RWPE1 (cell line): ENCODE measurements around the gene SGSM1.

Experiments used
- CTCF ChIA-PET: fragments of 350-600 bp; sonication (Branson Sonifier 250); formaldehyde crosslinking; extraction: SDS; loops from one replicate; lab custom pipeline; 2021; lab: Yijun Ruan, JAX
- POLR2A ChIA-PET: fragments of 400-600 bp; formaldehyde crosslinking; extraction: SDS; loops from one replicate; lab custom pipeline; 2020; ENCODE audit warnings: antibody characterized with exemption; ENCODE audit not compliant: low non-redundant PET; lab: Yijun Ruan, JAX
- DNase-seq: peaks from one replicate; pipeline ENCODE4 v3.0.0; 2012; ENCODE audit warnings: low spot score
- H3K27ac ChIP-seq: fragments of 450-650 bp; 2 replicates; pipeline ENCODE4 v1.5.1; 2017
- TF ChIP-seq, protein P1 (sequence below): fragments of 450-650 bp; conservative IDR thresholded peaks from 2 replicates; pipeline ENCODE4 v1.5.1; 2017; ENCODE audit warnings: low read depth, mild to moderate bottlenecking

The SGSM1 gene

GRCh38 chr22:24942301-24942700 lies 136.3 kb downstream of the SGSM1 start:
- peak overlapping the region; percentile 51; the same call in 1 of the 2 replicates for H3K27ac ChIP-seq
- TF ChIP-seq, protein P1, sequence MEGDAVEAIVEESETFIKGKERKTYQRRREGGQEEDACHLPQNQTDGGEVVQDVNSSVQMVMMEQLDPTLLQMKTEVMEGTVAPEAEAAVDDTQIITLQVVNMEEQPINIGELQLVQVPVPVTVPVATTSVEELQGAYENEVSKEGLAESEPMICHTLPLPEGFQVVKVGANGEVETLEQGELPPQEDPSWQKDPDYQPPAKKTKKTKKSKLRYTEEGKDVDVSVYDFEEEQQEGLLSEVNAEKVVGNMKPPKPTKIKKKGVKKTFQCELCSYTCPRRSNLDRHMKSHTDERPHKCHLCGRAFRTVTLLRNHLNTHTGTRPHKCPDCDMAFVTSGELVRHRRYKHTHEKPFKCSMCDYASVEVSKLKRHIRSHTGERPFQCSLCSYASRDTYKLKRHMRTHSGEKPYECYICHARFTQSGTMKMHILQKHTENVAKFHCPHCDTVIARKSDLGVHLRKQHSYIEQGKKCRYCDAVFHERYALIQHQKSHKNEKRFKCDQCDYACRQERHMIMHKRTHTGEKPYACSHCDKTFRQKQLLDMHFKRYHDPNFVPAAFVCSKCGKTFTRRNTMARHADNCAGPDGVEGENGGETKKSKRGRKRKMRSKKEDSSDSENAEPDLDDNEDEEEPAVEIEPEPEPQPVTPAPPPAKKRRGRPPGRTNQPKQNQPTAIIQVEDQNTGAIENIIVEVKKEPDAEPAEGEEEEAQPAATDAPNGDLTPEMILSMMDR = no peak
- no peak for DNase-seq
- ChIA-PET CTCF (no interaction called here), POLR2A (no interaction called here)

GRCh38 chr22:24944217-24944937 lies 138.4 kb downstream of the SGSM1 start:
- ChIA-PET POLR2A (no interaction called here), CTCF (no interaction called here)
- no peak for DNase-seq
- H3K27ac ChIP-seq = no peak overlapping the region
- TF ChIP-seq, protein P1 = no peak

GRCh38 chr22:24945430-24945829 lies 139.4 kb downstream of the SGSM1 start:
- H3K27ac ChIP-seq = no peak overlapping the region
- POLR2A ChIA-PET = no interaction called here
- TF ChIP-seq, protein P1 = no peak
- CTCF ChIA-PET = interaction anchor here (0.6 kb wide), 1 partner anchor 20 kb away, joined by 5 read pairs; no protein-coding TSS in a partner anchor
- DNase-seq = no peak

GRCh38 chr22:24947383-24947782 lies 141.4 kb downstream of the SGSM1 start:
- TF ChIP-seq, protein P1 = no peak
- POLR2A ChIA-PET = interaction anchor here (0.6 kb wide), 1 partner anchor 1284 kb away, joined by 5 read pairs; no protein-coding TSS in a partner anchor
- DNase-seq = no peak
- H3K27ac ChIP-seq = no peak overlapping the region
- CTCF ChIA-PET = interaction anchor here (1.3 kb wide), 1 partner anchor 102 kb away, joined by 3 read pairs; no protein-coding TSS in a partner anchor

GRCh38 chr22:24947881-24948280 lies 141.9 kb downstream of the SGSM1 start:
- DNase-seq = no peak
- H3K27ac ChIP-seq = no peak overlapping the region
- ChIA-PET POLR2A (no interaction called here), CTCF (interaction anchor here (1.3 kb wide), 1 partner anchor 101 kb away, joined by 3 read pairs; no protein-coding TSS in a partner anchor)
- TF ChIP-seq, protein P1 = no peak

DNA sequence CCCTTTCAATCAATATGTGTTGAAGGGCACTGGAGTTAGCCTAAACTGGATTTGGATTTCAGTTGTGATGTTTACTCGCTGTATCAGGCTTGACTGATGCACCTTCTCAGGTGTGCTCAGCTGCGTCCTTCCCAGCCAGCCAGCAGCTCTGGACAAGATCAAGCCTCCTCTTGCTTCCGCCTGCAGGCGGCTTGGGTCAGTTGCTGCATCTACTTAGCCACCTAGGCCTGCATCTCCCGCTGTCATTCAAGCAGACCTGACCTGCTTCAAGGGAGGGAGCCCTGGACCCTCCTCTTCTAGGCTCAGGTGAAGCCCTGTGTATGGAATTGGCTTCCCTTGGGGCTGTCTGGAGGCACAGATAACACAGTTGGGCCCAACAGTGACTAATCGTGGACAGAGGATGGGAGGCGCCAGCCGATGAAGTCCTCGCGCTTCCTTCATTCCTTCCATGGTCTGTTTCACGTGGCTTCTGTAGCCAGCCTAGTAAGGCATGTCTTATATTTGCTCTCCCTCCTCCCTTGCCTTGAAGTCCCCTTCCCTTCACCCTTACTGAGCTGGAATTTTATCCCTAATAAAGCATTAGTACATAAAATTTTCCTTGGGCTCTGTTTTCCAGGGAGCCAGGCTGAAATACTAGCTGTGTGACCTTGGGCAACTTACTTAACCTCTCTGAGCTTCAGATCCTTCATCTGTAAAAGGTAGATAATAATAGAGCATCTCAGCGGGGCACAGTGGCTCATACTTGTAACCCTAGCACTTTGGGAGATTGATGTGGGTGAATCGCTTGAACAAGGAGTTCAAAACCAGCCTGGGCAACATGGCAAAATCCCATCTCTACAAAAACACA lies 142.6 kb downstream of the SGSM1 start:
- DNase-seq = no peak
- no peak overlapping the region for H3K27ac ChIP-seq
- TF ChIP-seq, protein P1 = no peak
- ChIA-PET CTCF (interaction anchor here (1.3 kb wide), 1 partner anchor 100 kb away, joined by 3 read pairs; no protein-coding TSS in a partner anchor), POLR2A (no interaction called here)
